HepG2 (cell line): ENCODE measurements around the gene FGD4. TPM values are rescaled to one million over a fixed set of nuclear protein-coding genes. Genes with fewer than 3 reads are reported as not detected.

ENCODE experiments used
- BRF2 ChIP-seq: sonication (generic); formaldehyde crosslinking; IDR thresholded peaks from 2 replicates; pipeline ENCODE4 v1.8.1; 2022; ENCODE audit warnings: mild to moderate bottlenecking, missing genetic modification reagents
- EED ChIP-seq: sonication (generic); formaldehyde crosslinking; IDR thresholded peaks from 2 replicates; pipeline ENCODE4 v1.5.0; 2020; ENCODE audit warnings: mild to moderate bottlenecking, missing genetic modification reagents
- FOXP1 ChIP-seq, 2 experiments: fragments of 450-650 bp in 1 of 2; IDR thresholded peaks; 2 replicates each; pipeline ENCODE4 v1.6.1; 2017 to 2018; ENCODE audit warnings: antibody characterized with exemption in 1 of 2
- GABPB1 ChIP-seq: IDR thresholded peaks from 2 replicates; pipeline ENCODE4 v1.6.1; 2016; ENCODE audit warnings: mild to moderate bottlenecking, missing genetic modification reagents, moderate library complexity, missing compliant biosample characterization
- HNF4A ChIP-seq: sonication (generic); formaldehyde crosslinking; IDR thresholded peaks from 2 replicates; pipeline ENCODE4 v1.4.0; 2020; ENCODE audit warnings: missing genetic modification reagents
- KLF13 ChIP-seq: sonication (generic); formaldehyde crosslinking; IDR thresholded peaks from 2 replicates; pipeline ENCODE4 v1.4.0; 2020; ENCODE audit warnings: mild to moderate bottlenecking, missing genetic modification reagents
- KLF16 ChIP-seq, 2 experiments: sonication (generic) in 1 of 2; formaldehyde crosslinking in 1 of 2; IDR thresholded peaks; 2 replicates each; pipeline versions ENCODE4 v1.6.1 to v1.8.0; 2016 to 2023; ENCODE audit warnings: missing genetic modification reagents in 2 of 2, missing compliant biosample characterization in 1 of 2
- MIXL1 ChIP-seq: IDR thresholded peaks from 2 replicates; pipeline ENCODE4 v1.6.1; 2016
- NCOA2 ChIP-seq: sonication (generic); formaldehyde crosslinking; IDR thresholded peaks from 2 replicates; pipeline ENCODE4 v1.8.0; 2022; ENCODE audit warnings: inconsistent platforms
- NCOR1 ChIP-seq: fragments of 200-600 bp; sonication (generic); IDR thresholded peaks from 2 replicates; pipeline ENCODE4 v1.7.0; 2017; ENCODE audit warnings: antibody characterized with exemption, low read length, borderline replicate concordance
- NFKB2 ChIP-seq: sonication (generic); formaldehyde crosslinking; IDR thresholded peaks from 2 replicates; pipeline ENCODE4 v1.4.0; 2020; ENCODE audit warnings: missing genetic modification reagents, borderline replicate concordance
- NR2F2 ChIP-seq: IDR thresholded peaks from 2 replicates; pipeline ENCODE4 v1.6.1; 2012; ENCODE audit warnings: low read depth, inconsistent platforms, borderline replicate concordance
- NR2F6 ChIP-seq, 2 experiments: IDR thresholded peaks; 2 replicates each; pipeline ENCODE4 v1.6.1; 2016; ENCODE audit warnings: antibody characterized with exemption in 1 of 2, mild to moderate bottlenecking in 1 of 2
- PHF21A ChIP-seq: sonication (generic); formaldehyde crosslinking; IDR thresholded peaks from 2 replicates; pipeline ENCODE4 v1.5.0; 2020; ENCODE audit warnings: mild to moderate bottlenecking, missing genetic modification reagents
- SOX6 ChIP-seq, 2 experiments: fragments of 450-650 bp in 1 of 2; sonication (generic) in 1 of 2; formaldehyde crosslinking in 1 of 2; IDR thresholded peaks; 2 replicates each; pipeline versions ENCODE4 v1.4.0 to v1.6.1; 2017 to 2020; ENCODE audit warnings: antibody characterized with exemption in 1 of 2, mild to moderate bottlenecking in 1 of 2, missing genetic modification reagents in 1 of 2
- ZBTB40 ChIP-seq, 2 experiments: fragments of 450-650 bp in 1 of 2; sonication (generic) in 1 of 2; formaldehyde crosslinking in 1 of 2; IDR thresholded peaks; 2 replicates each; pipeline versions ENCODE4 v1.6.1 to v1.8.0; 2016 to 2022; ENCODE audit warnings: antibody characterized with exemption in 1 of 2, mild to moderate bottlenecking in 1 of 2, missing genetic modification reagents in 1 of 2
- ZNF362 ChIP-seq: sonication (generic); formaldehyde crosslinking; IDR thresholded peaks from 2 replicates; pipeline ENCODE4 v1.4.0; 2020; ENCODE audit warnings: missing genetic modification reagents, mild to moderate bottlenecking, borderline replicate concordance
- polyA plus RNA-seq, 8 experiments: library from polyadenylated mRNA; depleted of rRNA in 3 of 8; stranded (reverse) in 7 of 8; unstranded in 1 of 8; fragments of >200 nt; fragmentation: Illumina TruSeq in 4 of 8; extraction: Trizol in 4 of 8; gene quantifications; 2 replicates each; pipeline versions ENCODE4 v1.2.1 to v1.2.3, GENCODE V29; 2011 to 2016; ENCODE audit warnings: low read depth in 4 of 8, missing spikeins in 1 of 8, mixed read lengths in 1 of 8; ENCODE audit not compliant: insufficient read depth in 1 of 8
- total RNA-seq, 5 experiments: library from RNA; depleted of rRNA; stranded (reverse); fragments of >200 nt; fragmentation: Illumina TruSeq; extraction: Trizol; gene quantifications; 2 replicates each; pipeline ENCODE4 v1.2.3, GENCODE V29; 2016; ENCODE audit warnings: low read depth in 1 of 5
- TF ChIP-seq, protein P1 (sequence below): sonication (generic); formaldehyde crosslinking; IDR thresholded peaks from 2 replicates; pipeline ENCODE4 v1.4.0; 2020; ENCODE audit warnings: missing genetic modification reagents

FGD4 gene
- total and polyA plus RNA-seq, 2 of the 13 experiments (the other 11 are each of a cell fraction or from before 2014, with no cell fraction given): 4.6 to 6.6 TPM

- TF ChIP-seq ZBTB40 (IDR thresholded peaks at IDR 0.05) (no peak), ZBTB40 (CRISPR knock-in tag; IDR thresholded peaks at IDR 0.05) (no peak), NCOA2 (peak; percentile 50; the same call in 1 of the 2 replicates), FOXP1 (IDR thresholded peaks at IDR 0.05) (peak; percentile 83), FOXP1 (CRISPR knock-in tag; IDR thresholded peaks at IDR 0.05) (peak; percentile 84), PHF21A (CRISPR knock-in tag) (peak; percentile 45; the same call in 1 of the 2 replicates), KLF16 (CRISPR knock-in tag; IDR thresholded peaks at IDR 0.05) (peak in 1 of 2 experiments; percentile 52; a peak in 1 of 4 replicates), ZNF362 (CRISPR knock-in tag) (peak; percentile 89), BRF2 (CRISPR knock-in tag) (no peak), SOX6 (IDR thresholded peaks at IDR 0.05) (no peak), SOX6 (CRISPR knock-in tag; IDR thresholded peaks at IDR 0.05) (peak; percentile 98), NCOR1 (peak; percentile 34; the same call in 1 of the 2 replicates), KLF13 (no peak), NR2F6 (IDR thresholded peaks at IDR 0.05) (peak; percentile 27; the same call in 1 of the 2 replicates), NR2F6 (CRISPR knock-in tag; IDR thresholded peaks at IDR 0.05) (peak; percentile 55; the same call in 1 of the 2 replicates), GABPB1 (CRISPR knock-in tag) (no peak), NFKB2 (no peak), NR2F2 (0 out of 2 replicates have a peak, but pooled peaks have one; percentile 26), HNF4A (CRISPR knock-in tag) (peak; percentile 8; the same call in 1 of the 2 replicates), EED (no peak), MIXL1 (CRISPR knock-in tag) (0 out of 2 replicates have a peak, but pooled peaks have one; percentile 20)
- TF ChIP-seq, protein P1, sequence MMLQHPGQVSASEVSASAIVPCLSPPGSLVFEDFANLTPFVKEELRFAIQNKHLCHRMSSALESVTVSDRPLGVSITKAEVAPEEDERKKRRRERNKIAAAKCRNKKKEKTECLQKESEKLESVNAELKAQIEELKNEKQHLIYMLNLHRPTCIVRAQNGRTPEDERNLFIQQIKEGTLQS (CRISPR knock-in tag): peak; percentile 86
These were observed 37.7 kb downstream of the FGD4 start (continued) for GRCh38 chr12:32437095-32437515.
